NCI-H2081 treated with DMSO at 0.1 percent for 48 hours (cell line): ENCODE results near the gene ZNRF1.

Source experiments
- DNase-seq: peaks from one replicate; lab custom pipeline; 2025; lab: John Stamatoyannopoulos, UW

ZNRF1 gene

DNA sequence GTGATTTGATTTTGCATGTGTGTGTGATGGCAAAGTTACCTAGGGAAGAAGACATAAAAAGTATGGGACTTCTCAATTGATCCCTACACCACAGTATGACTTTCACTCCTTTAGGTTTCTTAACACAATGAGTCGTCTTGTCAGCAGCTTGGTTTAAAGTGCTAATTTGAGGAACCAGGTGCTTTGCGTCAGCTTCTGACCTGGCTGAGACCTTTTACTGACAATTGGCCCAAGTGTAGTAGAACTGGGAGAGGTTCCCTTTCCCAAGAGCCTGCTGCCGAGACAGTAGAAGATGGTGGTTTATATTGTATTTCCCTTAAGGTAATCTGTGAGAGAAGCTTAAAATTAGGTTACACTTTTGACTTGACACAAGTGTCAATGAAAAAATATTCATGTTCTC is 62.8 kb downstream of the ZNRF1 start:
- DNase-seq: no peak

DNA sequence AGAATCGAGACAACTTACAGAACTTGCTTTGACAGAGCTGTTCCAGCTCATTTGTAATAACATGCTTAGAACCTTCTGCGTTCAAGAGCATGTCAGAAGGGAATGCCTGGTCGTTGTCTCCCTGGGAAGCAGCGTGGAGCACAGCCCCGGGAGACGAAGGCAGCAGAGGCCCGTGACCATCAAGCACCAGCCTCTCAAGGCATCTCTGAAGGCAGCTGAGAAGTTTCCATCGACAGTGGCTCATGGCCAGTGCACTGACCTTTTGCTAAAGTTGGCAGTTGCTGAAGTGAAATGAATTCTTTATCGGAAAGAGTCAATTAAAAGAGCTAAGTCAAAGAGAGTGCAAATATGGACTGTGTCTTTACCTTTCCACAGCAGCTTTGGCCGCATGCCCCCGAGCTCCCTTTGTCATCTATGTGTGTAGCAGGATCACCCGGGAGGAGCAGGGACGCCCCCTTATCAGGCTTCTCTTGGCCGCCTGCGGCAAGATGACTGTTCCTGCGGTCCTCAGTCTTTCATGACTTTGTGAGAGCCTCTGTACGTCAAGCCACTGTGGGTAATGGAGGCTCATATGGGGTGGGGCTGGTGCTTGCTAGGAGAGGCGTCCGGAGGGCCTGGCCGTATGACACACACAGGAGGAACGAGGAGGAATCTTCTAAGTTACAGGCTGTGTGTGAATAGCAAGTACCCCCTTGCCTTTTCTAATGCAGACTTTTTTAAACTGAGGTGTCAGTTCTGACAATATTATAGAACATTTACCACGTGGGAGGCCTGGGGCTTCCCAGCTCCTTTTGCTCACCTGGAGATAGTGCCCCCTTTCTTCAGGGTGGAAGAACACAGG is 63.5 kb downstream of the ZNRF1 start:
- no peak for DNase-seq

DNA sequence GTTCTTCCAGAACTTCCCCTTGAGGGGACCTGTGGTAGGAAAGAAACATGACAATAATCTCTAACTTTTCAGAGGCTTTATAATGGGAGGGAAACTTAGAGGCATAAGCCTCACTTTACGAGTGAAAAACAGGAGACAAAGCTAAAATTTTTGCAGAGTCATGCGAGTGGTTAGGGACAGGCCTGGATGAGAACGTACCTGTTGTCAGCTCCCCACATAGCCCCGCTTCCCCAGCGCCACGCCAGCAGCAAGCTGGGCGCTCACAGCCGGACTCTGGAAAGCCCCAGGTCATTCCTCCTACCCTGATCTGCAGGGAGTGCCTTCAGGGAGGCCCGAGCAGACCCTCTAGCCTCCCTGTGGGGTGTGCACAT is 64.1 kb downstream of the ZNRF1 start:
- no peak for DNase-seq

DNA sequence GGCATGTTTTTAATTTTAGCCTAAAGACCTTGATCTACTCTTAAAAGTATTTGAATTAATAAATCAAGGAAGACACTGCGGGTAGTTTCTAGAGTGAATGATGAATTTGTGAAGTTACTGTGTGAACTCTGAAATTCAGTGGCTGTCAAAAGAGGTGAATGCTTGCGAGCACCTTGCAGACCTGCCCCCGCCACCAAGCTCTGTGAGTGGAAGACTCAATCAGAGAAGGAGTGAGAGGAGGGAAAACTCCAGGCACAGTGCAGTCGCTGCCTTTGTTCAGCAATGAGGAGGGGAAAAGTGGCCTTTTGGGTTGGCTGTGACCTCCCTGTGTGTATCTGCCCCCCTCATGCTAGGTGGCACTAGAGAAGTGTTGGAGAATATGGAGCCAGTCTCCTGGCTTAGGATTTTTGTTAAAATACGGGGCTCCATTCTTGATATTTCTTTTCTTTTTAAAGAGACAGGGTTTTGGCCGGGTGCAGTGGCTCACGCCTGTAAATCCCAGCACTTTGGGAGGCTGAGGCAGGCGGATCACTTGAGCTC is 64.8 kb downstream of the ZNRF1 start:
- DNase-seq: no peak

DNA sequence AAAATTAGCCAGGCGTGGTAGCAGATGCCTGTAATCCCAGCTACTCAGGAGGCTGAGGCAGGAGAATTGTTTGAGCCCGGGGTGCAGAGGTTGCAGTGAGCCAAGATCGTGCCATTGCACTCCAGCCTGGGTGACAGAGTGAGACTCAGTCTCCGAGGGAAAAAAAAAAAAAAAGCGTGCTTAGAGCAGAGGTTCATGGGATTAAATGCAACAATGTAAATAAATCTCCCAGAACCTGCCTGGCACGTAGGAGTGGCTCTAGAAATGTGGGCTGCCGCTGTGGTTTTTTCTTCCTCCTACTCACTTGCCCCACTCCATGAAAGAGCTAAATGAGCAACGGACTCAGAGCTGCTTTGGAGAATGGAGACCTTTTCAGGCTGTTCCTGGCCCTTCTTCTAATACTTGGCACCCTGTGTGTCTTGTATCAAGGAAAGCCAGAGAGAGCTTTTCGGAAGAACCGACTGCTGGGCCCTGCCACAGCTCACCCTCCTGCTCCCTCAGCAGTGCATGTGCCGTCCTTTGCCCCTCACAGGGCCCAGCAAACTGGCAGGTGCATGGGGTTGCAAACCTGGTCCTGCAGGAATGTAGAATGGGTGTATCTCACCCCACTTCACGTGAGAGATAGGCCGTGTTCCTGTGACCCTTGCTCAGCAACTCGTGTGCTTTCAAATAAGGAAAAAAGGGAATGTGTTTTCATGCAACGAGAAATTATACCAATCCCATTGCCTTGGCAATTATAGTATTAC is 65.8 kb downstream of the ZNRF1 start:
- DNase-seq: no peak

DNA sequence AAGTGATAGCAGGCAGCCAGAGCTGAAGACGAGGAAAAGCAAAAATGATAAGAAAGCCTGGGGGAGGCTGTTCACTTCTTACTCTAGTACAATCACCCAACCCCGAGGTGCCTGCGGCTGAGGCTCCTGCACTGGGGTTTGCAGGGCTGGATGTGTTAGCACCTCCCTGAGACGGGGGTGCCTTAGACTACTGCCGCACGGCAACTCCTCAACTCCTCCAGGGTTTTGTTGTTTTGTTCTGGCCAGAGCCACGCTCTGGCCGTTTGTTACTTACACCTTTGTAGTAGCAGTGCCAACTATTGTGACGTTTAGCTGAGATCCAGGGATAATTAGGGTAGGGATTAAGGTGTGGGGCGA is 66.3 kb downstream of the ZNRF1 start:
- DNase-seq: no peak

DNA sequence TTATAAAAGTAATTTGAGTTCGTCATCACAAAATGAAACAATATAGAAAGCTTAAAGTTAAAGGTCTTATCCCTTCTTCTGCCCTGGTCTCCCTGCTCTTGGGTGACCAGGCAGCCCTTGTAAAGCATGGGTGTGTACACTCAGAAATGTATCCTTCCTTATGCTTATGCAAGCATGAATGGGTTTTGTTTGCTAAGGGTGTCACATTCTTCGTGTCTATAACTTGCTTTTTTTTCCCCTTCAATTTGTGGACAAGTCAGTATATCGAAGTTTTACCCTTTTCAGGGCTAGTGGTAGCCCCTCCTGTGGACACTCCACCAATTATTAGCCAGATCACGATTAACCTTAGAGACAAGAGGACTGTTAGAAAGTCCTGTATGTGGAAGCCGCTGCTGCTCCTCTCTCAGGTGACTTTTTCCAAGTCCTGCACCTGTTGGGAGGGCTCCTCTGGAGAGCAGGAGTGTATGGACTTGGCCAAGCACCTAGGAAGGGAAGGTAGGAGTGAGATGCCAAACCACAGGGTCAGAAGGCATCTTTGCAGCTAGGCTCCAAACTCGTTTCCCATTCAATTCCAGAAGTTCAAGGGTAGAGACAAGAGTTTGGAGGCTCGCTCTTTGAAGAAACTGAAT is 66.8 kb downstream of the ZNRF1 start:
- no peak for DNase-seq

DNA sequence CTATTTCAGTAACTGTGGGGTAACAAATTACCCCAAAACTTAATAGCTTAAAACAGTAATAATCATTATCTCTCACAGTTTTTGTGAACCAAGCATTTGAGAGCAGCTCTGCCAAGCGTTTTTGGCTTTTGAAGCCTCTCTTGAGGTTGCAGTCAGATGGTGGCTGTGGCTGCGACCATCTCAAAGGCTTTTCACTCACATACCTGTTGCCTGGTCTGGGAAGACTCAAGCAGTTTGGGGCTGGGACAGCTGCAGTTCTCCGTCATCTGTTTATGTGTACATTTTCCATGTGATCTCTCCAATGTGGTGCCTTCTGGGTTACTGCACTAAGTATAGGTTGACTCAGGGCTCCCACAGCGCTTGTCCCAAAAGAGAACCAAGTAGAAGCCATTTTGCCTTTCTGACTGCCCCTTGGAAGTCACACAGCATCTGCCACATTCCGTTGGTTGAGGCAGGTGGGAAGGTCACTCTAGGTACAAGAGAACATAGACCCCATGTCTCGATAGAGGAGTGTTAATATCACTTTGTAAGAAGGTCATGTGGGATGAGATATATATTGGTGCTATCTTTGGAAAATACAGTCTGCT is 68.1 kb downstream of the ZNRF1 start:
- DNase-seq: no peak

DNA sequence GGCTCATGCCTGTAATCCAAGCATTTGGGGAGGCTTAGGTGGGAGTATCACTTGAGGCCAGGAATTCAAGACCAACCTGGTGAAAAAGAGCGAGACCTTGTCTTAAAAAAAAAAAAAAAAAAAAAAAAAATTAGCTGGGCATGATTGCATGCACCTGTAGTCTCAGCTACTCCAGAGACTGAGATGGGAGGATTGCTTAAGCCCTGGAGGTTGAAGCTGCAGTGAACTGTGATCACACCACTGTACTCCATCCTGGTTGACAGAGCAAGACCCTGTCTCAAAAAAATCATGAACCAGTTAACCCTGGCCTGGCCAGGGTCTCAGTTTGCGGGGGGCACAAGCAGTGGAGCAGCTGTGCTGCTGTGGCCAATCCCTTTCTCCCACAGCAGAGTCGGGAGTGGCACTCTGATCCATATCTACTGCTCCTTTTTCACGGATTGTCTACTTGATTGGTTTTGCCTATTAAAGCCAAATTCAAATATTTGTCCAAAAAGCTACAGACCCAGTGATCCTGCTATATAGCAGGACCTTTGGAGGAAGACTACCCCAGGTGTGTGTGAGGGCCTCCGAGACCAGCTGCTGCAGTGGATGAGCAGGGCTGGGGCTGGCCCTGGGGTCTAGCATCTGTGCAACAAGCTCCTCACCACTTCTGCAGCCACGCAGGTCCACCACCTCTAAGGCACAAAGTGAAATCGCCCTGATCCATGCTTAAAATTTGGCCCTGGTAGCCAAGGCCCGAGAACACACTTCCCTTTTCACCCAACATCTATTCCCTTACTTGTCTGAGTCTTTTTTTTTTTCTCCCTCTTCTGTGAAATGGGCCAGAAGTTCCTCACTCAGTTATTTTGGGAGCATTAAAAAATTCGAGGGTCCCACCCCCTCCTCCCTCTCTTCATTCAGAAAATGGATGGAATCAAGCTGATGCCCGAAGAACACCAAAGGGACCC is 69.5 kb downstream of the ZNRF1 start:
- DNase-seq: no peak

DNA sequence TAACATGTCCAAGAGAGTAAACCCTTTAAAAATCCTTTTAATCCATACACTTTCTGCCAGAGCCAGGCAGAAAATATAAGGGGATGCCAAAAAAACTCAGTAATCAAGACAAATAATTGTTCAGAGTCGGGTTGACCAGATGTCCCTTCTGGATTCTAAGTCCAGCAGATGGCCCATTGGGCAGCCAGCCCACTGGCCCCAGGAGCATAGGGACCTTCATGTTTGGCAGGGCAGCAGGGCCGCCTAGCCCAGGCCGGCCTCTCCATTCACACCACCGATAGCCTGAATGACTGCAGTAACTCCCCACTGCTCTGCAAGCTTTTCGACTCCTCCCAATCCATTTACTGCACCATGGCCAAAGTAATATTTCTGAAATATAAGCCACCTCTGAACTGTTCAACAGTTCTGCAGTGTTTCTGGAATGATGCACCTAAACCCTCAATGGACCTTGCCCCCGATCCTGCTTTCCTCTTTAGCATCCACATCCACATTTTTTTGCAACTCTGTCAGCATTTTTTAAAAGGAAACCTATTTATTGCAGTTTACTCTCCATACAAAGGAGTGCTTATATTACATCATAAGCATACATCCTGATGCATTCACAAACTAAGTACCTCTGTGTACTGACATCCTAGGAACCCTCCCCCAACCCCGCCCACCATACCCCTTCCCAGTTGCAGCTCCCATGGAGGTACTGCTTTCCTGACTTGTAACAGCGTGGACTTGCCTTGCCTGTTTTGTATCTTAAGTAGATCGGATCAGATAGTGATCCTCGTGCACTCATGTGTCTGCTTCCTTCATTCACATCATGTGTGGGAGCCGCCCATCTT is 71.4 kb downstream of the ZNRF1 start:
- DNase-seq: no peak

DNA sequence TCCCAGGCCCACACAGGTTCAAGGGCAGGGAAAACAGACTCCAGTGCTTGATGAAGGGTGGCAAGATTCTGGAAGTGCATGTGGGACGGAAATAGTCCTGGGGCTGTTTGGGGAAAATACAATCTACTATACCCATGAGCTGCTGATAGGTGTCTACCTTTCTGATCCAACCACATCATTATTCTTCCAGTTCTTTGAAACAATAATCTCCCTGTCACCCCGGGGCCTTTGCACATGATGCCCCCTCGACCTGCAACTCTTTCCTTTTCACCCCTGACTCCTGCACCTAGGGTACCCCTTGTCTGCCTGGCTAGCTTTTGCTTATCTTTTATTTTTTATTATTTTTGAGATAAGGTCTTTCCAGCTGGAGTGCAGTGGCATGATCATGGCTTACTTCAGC is 72.8 kb downstream of the ZNRF1 start:
- DNase-seq: no peak

DNA sequence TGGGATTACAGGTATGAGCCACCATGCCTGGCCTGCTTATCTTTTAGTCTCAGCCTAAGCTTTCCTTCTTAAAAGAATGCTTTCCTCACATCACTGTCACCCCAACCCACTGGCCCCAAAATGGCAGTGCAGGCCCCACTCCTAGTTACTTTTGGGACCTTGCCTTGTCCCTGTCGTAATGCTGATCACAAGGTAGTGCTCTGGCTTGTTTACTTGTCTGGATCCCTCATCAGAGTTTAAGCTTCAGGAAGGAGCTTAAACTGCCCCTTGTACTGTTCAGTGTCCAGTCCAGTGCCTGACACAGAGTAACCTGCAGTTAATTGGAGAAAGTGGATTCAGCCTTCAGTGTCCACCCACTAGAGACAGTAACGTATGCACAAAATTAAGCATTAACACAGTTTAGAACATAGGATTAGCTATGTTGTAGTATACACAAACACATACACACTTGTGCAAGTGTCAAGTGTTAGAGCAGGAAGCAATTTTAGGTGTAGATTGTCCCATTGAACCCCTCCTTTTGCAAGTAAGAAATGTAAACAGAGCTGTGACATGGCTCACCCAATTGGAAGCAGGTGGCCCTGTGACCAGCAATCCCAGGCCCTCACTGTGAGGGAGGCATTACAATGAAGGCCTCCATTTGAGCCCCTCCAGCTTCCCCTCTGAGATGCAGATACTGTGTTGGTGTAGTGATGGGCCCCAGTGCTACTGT is 73.6 kb downstream of the ZNRF1 start:
- DNase-seq: no peak

DNA sequence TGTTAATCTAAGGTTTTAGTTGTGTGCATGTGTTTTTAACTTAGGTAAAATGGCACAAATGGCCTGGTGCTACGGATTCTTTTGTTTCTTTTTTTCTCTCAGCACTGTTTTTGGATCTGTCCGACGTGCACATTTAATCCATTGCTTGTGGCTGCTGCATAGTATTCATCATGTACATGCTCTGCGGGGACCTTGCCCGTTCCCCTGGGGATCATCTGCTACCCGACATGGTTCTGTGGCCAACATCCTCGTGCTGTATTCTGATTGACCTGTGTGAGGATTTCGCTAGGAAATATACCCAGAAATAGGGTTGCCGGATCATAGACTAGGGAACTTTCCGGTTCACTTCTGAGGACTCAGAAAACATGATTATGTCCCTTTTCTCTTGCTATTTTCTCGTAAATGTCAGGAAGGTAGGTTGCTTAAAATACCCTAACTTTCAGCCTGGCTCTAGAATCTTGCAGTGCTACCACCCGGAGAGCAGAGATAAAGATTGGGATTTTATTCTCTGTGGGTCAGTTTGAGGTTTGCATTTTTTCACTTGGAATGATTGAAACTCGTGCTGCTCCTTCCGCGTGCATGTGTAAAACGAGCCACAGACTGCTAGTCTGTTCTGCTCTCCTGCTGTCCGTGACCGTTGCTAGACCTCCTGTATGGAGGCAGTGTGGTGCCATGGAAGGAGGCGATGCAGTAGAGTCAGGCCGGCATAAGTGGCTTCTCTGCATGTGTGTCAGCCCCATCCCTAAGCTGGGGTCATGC is 74.9 kb downstream of the ZNRF1 start:
- no peak for DNase-seq

DNA sequence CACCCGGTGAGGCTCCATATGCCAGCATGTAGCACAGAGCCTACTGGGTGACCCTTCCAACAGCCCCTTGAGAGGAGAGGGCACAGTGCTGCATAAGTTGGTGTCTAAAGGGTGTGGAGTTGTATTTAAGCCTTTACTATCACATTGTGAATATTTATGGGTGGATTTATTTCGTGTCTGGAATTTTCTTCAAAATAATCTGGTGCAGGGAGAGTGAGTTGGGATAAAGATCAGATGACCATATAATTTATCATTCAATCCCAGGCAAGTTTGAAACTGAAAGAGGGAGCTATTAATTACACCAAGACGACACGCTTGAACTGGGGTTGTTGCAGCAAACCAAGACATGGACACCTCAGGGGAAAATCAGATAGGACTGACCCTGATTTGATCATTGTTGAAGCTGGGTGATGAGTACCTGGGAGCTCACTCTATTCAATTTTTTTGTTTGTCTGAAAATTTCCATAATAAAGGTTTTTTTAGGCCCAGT is 75.5 kb downstream of the ZNRF1 start:
- no peak for DNase-seq

DNA sequence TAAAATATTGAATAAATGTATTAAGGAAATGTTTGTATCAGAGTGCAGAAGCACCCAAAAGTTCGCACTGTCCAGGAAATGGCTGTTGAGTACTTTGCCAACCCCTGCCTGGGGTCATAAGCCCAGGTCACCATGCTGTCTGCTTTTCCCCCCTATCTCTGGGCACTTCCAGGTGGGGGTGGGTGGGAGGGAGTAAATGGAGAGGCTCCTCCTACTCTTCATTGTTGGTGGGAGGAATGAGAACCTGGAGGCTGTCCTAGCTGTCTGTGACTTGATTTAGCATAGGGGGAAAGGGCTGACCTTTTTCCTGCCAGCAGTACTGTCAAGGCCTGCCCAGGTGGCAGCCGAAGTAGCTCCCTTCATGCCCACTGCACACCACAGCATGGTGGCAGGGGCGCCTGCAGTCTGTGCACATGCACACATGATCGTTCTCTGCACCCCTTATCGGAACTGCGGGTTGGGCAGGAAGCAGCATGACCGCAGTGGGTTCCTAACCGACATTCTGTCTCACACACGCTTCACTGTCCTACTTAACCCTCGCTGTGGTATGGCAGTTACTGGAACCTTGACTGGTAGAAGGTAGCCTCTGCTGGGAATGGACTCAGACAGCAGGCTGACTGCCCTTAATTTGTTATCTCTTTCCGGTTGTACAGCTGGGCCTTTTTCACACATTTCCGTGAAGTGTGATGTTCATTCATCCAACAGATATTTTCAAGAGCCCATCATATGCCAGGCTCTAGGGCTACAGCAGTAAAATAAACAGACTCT is 76.3 kb downstream of the ZNRF1 start:
- DNase-seq: no peak

DNA sequence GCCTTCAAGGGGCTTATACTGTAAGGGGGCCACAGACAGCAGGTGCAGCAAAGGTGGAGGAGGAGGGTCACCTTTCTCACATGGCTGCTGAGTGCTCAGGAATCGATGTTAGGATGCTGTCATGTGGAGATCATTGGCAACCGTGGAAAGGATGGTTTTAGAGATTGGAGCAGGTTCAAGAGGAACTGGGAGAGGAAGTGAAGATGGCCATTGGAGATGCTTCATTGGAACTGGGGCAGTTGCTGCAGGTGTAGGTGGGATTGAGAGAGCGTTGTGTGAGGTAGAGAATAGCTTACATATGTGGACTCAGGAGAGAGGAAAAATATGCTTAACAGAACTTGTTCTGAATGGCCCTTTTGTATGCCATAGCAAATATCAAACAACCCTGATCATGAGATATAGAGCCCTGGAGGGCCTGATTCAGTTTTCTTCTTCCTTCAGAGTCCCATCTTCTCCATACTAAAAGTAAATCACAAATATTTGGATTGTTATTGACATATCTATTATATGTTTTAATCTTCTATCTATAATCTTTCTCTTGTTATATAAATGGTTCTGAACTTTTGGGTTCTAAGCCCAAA is 77.0 kb downstream of the ZNRF1 start:
- no peak for DNase-seq

DNA sequence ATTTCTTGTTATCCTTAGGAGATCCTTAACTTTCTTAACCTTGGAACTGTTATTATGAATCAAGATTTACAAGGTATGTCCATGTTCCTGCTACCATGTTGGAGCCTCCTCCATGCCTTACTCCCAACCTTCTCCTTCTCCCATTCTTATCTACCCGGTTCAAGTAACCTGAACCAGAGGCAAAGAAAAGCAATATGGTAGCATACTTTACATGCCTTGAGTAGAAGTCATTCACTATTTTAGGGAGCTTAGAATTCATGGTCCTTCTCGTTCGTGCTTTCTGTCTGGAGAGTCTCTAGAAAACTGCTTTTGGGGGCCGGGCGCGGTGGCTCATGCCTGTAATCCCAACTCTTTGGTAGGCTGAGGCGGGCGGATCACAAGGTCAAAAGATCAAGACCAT is 80.1 kb downstream of the ZNRF1 start:
- DNase-seq: no peak
